Activated naive CD4-positive, alpha-beta T cell (primary cell): ENCODE data around the gene ARRDC1.
"Not testable (repeated sequence)": the region's sequence is repeated elsewhere in the genome, so short reads cannot be mapped to it uniquely, and the experiment has no call there.

Experiments used
- DNase-seq, 4 experiments: peaks; one replicate each; lab custom pipeline; 2025; lab: John Stamatoyannopoulos, UW

Gene ARRDC1

DNA sequence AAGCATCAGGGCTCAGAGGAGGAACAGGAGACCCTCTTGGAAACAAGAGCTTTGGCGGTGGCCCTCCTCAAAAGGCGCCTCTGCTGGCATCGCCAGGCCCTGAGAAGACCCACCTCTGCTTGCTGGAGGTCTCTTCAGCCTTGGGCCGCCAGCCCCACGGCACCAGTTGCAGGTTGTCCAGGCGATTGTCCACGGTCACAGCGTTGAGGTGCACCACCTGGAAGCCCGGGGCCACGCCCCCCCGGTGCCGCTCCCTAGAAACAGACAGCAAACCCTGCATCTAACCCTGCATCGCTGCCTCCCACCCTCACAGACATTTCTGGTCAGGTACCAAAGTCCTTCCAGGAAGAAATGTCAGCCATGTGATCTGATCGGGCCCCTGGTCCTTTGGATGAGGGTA is 18.6 kb upstream of the ARRDC1 start:
- no peak for DNase-seq

DNA sequence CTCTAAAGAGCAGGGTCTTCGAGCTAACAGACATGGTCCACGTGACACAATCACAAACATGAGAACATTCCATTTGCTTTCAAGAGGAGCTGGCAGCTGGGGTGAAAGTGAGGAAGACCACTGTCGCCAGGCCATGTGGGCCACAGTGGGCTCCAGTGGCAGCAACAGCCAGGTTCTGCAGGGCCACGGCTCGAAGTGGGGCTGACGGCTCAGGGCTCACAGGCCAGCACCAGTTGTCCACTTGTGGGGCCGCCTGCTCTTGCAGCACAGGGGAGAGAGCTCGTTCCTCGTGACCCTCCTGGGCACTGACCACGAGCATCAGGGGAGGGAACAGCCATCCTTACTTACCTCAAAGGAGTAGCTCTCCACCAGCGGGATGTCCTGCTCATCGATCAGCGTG is 17.2 kb upstream of the ARRDC1 start:
- DNase-seq, result no peak

DNA sequence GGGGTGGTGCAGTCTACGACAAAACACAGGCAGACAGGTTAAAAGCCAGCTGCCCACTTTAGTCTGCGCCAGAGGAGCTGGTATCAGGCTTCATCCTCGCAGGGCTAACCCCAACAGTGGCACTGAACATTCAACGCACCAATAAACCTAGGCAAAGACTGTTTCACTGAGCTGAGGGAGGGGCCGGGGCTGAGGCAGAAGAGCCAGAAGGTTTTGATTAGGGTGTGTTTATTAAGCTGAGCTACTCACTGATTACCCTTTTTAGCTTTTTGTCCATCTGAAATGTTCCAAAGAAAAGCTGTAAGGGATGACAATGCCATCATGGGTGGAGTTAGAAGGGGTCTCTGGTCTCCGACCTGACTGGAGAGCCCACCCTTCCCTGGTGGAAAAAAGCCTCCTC is 16.6 kb upstream of the ARRDC1 start:
- no peak for DNase-seq

DNA sequence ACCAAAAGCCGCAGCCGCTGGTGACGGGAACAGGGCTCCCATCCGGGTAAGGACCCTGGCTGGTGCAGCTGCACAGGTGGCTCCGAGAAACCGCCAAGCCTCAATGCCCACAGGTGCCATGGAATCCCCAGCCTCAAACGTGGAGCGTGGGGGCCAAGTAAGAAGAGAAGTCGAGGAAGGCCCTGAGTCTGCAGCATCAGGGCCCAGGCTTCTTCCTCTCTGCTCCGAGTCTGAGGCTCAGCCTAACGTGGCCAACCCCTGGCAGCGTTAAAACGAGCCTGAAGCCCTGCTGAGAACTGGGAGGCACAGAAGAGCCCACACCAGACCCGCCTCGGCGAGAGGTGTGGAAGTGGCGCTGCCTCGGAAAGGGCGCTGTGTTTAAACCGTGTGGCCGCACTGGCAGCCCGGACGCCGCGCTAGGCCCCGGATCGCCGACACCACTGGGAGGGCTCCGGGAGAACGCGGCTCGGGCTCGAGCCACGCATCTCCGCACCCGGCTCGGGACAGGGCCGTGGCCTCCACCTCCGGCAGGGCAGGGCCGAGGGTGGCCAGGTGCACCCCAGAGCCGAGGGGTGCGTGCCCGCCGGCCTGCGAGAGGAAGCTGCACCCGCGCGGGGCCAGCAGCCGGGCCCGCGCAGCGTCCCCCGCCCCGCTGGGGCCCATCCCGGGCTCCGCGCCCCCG is 15.9 kb upstream of the ARRDC1 start:
- no peak for DNase-seq

DNA sequence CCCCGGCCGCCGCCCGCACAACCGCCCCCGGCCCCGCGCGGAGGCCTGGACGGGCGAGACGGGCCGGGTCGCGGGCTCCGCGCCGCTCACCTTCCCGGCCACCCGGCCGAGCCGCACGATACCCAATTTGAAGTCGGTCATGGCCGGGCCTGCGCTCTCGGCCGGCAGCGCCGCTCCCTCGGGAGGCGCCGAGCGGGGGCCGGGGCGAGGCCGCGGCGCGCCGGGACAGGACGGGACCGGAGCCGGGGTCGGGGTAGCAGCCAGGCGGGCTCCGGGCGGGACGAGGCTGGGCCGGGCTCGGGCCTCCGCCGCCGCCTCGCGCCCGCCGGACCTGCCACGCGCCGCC is 15.4 kb upstream of the ARRDC1 start:
- DNase-seq, result no peak

DNA sequence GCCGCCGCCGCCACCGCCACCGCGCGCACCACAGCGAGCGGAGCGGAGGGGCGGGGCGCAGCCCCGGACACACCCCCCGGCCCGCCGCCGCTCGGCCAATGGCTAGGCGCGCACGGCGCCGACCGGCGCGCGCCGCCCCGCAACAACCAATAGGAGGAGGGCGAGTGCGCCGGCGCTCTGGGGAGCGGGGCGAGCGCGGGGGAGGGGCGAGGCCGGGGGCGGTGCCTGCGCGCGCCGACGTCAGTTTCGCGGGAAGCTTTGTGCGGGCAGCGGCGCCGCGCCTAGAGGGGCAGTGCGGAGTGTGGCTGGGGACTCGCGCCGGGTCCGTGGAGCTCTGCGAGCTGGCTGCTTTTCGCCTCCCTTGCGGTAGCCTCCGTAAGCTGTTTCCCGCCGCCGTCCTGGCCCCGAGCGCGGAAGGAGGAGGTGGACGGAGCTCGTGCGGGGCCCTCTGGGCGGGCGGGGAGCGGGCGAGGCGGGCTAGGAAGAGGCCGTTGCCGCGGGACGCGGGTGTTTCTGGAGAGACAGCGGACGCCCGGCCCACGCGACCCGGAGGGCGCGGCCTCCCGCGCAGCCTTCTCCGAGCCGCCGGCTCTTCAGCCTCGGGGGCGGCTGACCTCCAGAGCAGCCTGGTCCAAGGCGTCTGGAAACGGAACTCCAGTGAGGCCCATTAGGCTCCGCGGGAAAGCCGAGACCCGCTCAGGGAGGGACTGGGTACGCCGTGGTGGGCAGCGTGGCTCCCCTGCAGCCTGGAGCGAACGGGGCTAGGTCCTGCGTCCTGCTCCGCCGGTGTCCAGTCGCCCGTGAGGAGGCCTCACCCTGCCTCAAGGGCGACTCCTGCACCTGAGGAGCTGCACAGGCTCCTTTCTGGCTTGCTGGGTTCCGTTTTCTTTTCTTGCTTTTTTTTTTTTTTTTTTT is 14.8 kb upstream of the ARRDC1 start, which contains the start of gene ZMYND19:
Gene ZMYND19 (minus strand): TSS at position 44 of the 915 bp plus-strand sequence. CDS start 249 bp downstream, outside the sequence.
- DNase-seq, result peak; percentile 79 to 90 (median 83)

DNA sequence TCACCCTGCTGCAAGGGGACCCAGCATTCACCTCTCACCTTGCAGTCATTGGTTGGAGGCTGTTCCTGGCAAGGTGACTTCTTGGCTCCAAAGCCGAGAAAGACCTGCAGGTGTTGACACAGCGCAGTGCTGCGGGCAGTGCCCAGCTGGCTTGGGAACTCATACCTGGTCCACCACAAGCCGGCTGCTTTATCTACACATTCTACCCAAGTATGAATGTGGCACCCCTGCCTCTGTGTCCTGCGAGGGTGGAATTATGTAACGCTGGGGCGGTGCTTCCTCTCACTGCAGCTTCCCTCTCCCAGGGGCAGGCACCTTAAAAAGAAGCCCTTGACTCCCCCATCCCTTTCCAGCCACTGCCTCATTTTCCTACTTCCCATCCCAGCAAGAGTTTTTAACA is 12.7 kb upstream of the ARRDC1 start:
- no peak for DNase-seq

DNA sequence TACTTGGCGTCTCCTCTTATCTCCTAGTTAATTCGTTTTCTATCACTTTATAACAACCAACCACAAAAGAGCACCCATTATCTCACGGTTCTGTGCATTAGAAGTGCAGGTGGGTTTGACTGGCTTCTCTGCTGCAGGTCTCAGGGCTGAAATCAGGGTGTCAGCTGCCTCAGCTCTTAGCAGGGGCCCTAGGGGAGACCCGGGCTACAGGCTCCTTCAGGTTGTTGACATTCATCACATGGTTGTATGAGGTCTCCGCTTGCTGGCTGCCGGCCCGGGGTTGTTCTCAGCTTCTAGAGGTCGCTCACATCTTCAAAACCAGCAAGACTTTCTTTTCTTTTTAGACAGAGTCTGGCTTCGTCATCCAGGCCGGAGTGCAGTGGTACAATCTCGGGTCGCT is 12.3 kb upstream of the ARRDC1 start:
- DNase-seq, result no peak

DNA sequence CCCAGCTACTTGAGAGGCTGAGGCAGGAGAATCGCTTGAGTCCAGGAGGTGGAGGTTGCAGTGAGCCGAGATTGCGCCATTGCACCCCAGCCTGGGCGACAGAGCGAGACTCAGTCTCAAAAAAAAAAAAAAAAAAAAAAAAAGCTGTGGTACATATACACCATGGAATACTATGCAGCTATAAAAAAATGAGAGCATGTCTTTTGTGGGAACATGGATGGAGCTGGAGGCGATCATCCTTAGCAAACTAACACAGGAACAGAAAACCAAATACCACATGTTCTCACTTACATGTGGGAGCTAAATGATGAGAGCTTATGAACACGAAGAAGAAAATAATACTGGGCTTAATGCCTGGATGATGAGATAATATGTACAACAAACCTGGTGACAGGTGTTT is 8.9 kb upstream of the ARRDC1 start:
- not testable (repeated sequence) for DNase-seq

DNA sequence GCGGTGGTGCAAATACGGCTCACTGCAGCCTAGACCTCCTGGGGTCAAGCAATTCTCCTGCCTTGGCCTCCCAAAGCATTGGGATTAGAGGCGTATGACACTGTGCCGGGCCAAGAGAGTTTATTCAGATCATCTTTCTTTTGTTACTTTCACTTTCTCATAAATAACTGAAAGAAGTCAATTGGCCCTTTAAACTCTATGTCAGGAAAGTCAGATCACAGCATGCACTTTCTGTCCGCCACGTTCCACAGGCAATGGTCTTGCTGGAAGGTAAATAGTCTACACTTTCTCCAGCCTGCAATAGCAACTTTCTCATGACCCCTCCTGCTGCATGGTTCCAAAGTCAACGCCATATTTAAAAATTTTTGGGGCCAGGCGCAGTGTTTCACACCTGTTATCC is 6.5 kb upstream of the ARRDC1 start:
- DNase-seq, result no peak

DNA sequence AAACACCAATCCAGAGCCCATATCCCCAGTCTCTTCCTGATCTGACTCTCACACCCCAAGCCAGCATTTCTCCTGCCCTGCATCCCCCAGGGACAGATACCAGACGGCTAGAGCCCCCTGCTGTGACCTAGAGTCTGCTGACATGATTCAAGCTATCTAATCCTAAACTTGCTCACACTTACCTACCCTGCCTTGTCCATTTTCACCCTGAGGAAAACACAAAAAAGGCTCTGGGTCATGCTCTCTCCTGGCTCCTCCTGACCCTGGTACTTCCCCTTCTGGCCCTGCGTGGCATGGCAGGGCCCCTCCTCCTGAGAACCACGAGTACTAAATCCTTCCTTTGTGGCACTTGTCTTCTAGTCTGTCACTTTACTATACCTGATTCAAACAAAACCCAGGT is 2.8 kb upstream of the ARRDC1 start:
- no peak for DNase-seq

DNA sequence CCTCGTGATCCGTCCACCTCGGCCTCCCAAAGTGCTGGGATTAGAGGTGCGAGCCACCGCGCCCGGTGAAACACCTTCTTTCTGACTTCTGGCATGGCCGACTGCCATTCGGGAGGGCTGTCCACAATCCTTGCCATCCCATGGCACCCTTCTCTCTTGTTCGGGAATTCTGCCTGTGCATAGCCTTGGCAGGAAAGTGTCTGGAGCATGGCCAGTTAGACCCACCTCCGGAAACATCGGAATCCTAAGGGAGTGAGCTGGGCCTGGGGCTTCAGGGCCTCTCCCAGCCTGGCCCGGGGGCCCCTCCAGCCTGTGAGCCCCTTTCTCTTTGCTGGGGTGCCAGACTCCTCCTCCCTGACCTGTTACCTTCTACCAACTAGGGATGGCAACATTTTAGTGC is 1.6 kb upstream of the ARRDC1 start:
- DNase-seq, result no peak

DNA sequence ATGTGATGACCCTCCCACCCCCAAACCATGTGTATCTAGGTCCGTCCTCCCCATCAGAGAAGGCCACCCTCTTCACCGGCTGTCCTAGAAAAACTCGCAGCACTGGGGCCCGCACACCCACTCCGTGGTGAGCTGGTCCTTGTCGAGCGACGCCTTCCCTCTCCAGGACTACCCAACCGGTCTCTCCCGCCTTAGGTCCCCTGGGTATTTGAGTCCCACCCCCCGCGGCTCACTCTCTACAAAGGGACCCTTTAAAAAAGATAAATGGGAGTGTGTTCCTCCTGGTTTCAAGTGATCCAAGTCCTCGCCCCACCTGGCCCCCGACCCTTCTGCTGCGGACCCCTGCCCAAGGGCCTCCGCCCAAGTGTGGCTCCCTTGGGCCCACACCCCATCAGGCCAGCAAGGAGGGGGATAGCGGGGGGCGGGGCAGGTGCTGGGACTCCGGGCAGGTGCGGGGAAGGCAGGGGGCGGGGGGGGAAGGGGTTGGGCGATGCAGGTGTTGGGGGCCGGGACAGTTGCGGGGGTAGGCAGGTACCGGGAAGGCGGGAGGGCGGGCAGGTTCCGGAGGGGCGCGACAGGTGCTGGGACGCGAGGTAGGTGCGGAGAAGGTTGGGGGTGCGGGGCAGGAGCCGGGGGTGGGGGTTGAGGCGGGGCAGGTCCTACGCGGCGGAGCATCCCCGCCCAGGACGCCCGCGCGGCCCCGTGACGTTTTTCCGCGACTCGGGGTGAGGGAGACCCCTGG is 970 bp upstream of the ARRDC1 start:
- DNase-seq, result peak in 1 of 4 experiments; percentile 37

DNA sequence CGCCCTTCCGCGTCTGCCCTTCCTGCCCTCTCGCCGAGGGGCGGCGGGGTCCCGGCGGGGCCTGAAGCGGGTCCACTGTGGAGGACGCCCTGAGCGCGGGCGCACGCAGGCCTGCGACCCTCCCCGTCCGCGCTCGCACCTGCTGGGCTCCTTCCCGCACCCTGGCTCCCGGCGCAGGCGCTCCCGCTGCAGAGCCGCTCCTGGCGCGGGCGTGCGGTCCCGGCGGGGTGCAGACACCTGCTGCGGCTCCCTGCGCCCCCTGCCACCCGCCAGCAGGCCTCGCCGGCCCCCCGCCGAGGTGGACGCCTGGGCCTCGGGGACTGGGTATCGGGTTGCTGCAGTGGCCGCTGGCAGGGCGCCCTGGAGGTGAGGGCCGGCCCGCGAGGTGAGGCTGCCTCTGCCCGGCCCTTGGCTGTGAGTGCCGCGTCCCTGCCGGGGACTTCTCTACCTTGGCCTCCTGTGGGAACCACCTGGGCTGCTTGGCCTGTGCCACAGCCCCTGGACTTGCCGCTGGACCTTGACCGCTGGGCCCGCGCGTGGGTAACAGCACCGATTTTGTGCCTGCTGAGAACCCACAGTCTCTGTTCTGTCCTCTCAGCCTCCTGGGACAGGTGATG is 627 bp downstream of the ARRDC1 start:
- no peak for DNase-seq

DNA sequence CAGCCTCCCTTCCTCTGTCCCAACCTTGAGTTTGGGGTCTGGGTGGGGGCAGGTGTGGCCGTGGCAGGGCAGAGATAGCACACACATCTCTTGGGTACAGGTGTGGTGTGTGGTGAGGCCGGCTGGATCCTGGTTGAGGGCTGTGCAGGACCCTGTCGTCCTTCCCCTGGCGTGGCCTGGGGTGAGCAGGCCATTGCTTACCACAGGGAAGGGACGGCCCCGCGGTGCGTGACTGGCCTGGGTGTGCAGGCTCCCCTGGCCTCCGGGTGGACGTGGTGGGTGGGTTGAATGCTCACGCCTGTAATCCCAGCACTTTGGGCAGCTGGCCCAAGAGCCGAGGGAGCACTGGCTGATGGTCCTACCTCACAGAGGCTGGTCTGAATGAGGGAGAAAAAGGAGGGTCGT is 1.2 kb downstream of the ARRDC1 start:
- no peak for DNase-seq

DNA sequence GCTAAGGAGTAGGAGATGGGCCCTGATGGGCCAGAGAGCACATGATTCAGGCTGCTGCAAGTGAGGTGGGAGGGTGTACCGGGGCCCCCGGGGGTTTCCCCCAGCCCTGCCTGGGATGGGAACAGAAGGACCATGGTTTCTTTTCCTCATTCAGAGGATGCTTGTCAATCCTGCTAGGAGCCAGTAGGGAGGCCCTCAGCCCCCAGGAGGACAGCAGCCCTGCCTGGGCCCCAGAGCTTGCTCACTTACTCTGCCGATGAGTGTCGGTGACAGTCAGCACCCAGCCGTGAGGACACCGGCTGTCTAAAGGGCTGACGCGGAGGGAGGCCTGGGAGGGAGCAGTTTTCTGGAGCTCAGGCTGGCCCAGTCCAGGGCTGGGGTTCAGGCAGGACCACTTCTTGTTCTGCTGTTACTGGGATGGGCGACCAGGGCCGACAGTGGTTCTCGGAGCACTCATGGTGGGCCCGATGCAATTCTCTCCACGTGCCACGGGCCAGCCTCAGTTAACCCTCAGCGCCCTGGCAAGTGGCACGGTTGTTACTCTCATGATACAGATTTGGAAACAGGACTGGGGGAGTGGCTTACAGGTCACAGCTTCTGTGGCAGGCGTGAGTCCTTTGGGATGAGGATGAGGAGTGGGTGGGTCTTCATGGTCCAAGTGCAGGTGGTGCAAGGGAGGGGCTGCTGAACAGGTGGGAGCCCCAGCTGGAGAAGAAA is 1.8 kb downstream of the ARRDC1 start:
- no peak for DNase-seq

DNA sequence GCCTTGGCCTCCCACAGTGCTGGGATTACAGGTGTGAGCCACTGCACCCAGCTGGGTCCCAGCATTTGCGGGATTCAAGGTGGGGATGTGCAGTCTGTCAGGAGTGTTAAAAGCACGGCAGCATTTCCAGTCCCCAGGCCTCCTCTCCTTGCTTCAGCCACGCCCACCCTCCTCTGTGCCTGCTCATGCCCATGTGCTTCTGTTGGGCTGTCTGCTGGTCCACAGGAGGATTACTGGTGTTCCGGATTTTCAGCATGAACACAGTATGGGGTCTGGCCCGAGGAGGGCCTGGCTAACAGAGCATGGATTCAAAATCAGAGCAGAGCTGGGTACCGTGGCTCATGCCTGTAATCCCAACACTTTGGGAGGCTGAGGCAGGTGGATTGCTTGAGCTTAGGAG is 5.5 kb downstream of the ARRDC1 start:
- no peak for DNase-seq

DNA sequence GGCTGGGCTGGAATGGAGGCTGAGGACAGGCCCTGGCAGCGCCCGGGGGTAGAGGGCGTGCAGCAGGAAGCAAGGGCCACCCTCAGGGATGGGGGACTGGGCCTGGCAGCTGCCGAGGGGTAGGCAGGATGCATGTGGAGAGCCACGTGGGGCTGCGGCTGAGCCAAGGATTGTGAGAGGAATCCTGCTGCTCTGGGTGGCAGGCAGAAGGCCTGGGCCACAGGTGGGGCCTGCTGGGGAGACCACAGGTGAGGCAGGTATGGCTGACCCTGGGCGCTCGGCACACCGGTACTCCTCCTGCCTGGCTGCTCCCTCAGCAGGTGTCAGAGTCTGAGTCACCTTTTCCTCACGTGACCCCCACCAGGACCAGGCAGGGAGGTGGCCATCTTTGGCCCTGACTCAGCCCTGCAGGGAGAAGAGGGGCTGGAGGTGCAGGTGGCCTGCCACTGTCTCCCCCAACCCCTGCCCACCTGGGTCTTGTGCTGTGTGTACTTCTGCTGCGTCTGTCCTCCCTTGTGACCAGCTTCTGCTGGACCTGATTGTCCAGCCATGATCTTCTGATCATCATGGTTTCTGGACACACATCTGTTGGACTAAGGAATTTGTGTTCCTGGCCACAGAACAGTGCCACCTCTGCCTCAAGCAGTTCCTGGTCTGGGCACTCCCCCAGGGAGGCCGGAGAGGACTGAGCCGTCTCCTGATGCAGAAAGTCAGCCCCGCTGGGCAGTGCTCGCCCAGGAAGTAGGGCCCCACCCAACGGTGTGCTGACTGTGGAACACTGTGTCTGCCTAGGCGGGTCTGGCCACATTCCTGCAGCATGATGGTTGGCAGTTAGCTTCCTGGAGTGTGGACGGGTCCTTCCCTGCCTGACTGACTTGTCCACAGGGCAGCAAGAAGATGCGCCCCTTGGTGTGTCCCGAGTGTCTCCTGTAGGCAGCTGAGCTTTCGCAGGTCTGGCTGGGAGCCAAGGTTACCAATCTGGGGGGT is 6.4 kb downstream of the ARRDC1 start:
- DNase-seq, result peak in 1 of 4 experiments; percentile 12

DNA sequence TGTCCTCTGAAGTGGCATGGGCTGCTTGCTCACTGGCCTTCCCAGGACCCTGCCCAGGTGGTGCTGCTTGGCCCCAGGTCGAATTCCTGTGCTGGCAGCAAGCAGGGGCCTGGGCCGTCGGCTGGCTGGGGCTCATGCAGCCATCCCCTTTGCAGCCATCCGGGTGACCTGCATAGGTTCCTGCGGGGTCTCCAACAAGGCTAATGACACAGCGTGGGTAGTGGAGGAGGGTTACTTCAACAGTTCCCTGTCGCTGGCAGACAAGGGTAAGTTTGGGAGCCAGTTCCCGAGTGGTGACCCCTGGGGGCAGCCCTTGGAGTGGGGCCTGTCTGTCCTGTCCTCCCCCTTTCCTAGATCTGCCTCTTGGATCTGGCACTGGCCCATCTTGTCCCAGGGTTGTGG is 7.3 kb downstream of the ARRDC1 start:
- DNase-seq, result no peak

DNA sequence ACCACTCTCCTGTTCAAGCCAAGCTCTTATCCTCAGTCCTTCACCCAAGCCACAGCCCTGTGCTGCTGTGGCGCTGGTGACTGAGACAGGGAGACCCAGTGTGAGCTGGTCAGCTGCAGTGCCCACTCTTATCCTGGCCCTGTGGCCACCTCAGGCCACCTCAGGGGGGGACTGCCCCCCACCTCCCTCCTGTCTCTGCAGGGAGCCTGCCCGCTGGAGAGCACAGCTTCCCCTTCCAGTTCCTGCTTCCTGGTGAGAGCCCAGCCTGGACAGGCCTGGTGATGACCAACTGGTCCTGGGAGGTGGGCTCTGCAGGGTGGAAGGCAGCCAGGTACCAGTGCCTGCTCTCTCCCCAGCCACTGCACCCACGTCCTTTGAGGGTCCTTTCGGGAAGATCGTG is 7.8 kb downstream of the ARRDC1 start:
- DNase-seq, result no peak
